Measurements from ENCODE around the gene IFT81.
A peak's percentile ranks its signal among the peaks of the same experiment; 100 is the strongest.
"Not testable (repeated sequence)": the region's sequence is repeated elsewhere in the genome, so short reads cannot be mapped to it uniquely, and the experiment has no call there.

IFT81 gene

GRCh38 chr12:110124269-110124995 is at the start of gene IFT81:
TSS of gene IFT81 (plus strand) at chr12:110124357. CDS start at chr12:110127381, 3,024 bp downstream.
- peak; percentile 94 for DNase-seq (ENCODE audit: low spot score)

- DNase-seq (ENCODE audit: low spot score): no peak
Measured at GRCh38 chr12:110075880-110076279, 48.3 kb upstream of the IFT81 start.

- no peak for DNase-seq (ENCODE audit: low spot score)
Measured at GRCh38 chr12:110077800-110078199, 46.4 kb upstream of the IFT81 start.

GRCh38 chr12:110079477-110080400 is 44.4 kb upstream of the IFT81 start:
- DNase-seq (ENCODE audit: low spot score): peak; percentile 28

GRCh38 chr12:110080410-110080809 is 43.7 kb upstream of the IFT81 start:
- no peak for DNase-seq (ENCODE audit: low spot score)

- DNase-seq (ENCODE audit: low spot score): no peak
Measured at GRCh38 chr12:110084314-110085015, 39.7 kb upstream of the IFT81 start.

- not testable (repeated sequence) for DNase-seq (ENCODE audit: low spot score)
Measured at GRCh38 chr12:110088216-110088615, 35.9 kb upstream of the IFT81 start.

- no peak for DNase-seq (ENCODE audit: low spot score)
Measured at GRCh38 chr12:110088936-110089335, 35.2 kb upstream of the IFT81 start.

- no peak for DNase-seq (ENCODE audit: low spot score)
Measured at GRCh38 chr12:110090266-110091135, 33.7 kb upstream of the IFT81 start.

GRCh38 chr12:110091136-110091711 is 32.9 kb upstream of the IFT81 start:
- DNase-seq (ENCODE audit: low spot score): no peak

- DNase-seq (ENCODE audit: low spot score): no peak
Measured at GRCh38 chr12:110093631-110094311, 30.4 kb upstream of the IFT81 start.

GRCh38 chr12:110100315-110100970 is 23.7 kb upstream of the IFT81 start:
- peak; percentile 76 for DNase-seq (ENCODE audit: low spot score)

GRCh38 chr12:110102255-110102654 is 21.9 kb upstream of the IFT81 start:
- DNase-seq (ENCODE audit: low spot score): peak; percentile 30

- DNase-seq (ENCODE audit: low spot score): no peak
Measured at GRCh38 chr12:110104188-110105094, 19.7 kb upstream of the IFT81 start.

GRCh38 chr12:110105159-110105558 is 19.0 kb upstream of the IFT81 start:
- DNase-seq (ENCODE audit: low spot score): no peak

- DNase-seq (ENCODE audit: low spot score): no peak
Measured at GRCh38 chr12:110105986-110106385, 18.2 kb upstream of the IFT81 start.

- no peak for DNase-seq (ENCODE audit: low spot score)
Measured at GRCh38 chr12:110107369-110108281, 16.5 kb upstream of the IFT81 start.

Measured in hematopoietic multipotent progenitor cell treated with erythropoietin and hydrocortisone succinate and interleukin-3 and kit ligand, for 17 days (in vitro differentiated cells).